Activated naive CD4-positive, alpha-beta T cell treated with anti-CD3 and anti-CD28 coated beads for 36 hours (primary cell): ENCODE data around the gene MYO18B. TPM values are rescaled to one million over a fixed set of nuclear protein-coding genes. Genes with fewer than 3 reads are reported as not detected.
"Not testable (repeated sequence)": the region's sequence is repeated elsewhere in the genome, so short reads cannot be mapped to it uniquely, and the experiment has no call there.

Experiments
- CTCF ChIA-PET: fragments of 350-600 bp; sonication (Branson Sonifier 250); formaldehyde crosslinking; loops from one replicate; lab custom pipeline; 2021; ENCODE audit warnings: antibody characterized with exemption; lab: Charles Lee
- DNase-seq: peaks from one replicate; pipeline ENCODE4 v3.0.0-alpha.2; 2020
- H3K27ac Mint-ChIP-seq: one replicate; pipeline ENCODE4 v1.8.0; 2021; ENCODE audit warnings: mild to moderate bottlenecking, mixed read lengths
- H3K27me3 Mint-ChIP-seq: one replicate; pipeline ENCODE4 v1.8.0; 2021; ENCODE audit warnings: low read depth, mixed read lengths
- H3K36me3 Mint-ChIP-seq: one replicate; pipeline ENCODE4 v1.8.0; 2021; ENCODE audit warnings: low read depth, mixed read lengths
- H3K4me1 Mint-ChIP-seq: one replicate; pipeline ENCODE4 v1.8.0; 2021; ENCODE audit warnings: low read depth, mixed read lengths
- H3K4me3 Mint-ChIP-seq: one replicate; pipeline ENCODE4 v1.8.0; 2021; ENCODE audit warnings: mild to moderate bottlenecking, moderate library complexity, mixed read lengths
- H3K9me3 Mint-ChIP-seq: one replicate; pipeline ENCODE4 v1.8.0; 2021; ENCODE audit warnings: mixed read lengths
- intact Hi-C: fragments of 100-400 bp; cut with micrococcal nuclease; formaldehyde crosslinking; loops from one replicate; pipeline ENCODE4 v1.15.1; 2023
- total RNA-seq, 2 experiments: library from RNA; stranded (reverse); gene quantifications; one replicate each; pipeline ENCODE4 v1.2.3, GENCODE V29; 2021

MYO18B gene
- total RNA-seq, 2 experiments from 2014 or later, result 0.14 to 0.17 TPM

GRCh38 chr22:25979968-25980367, 238.0 kb downstream of the MYO18B start:
- CTCF ChIA-PET, result no interaction called here
- Mint-ChIP-seq H3K9me3 (no peaks in the 10 kb centered on the region), H3K27me3 (no peaks in the 10 kb centered on the region), H3K27ac (no peak overlapping the region), H3K4me3 (no peak overlapping the region), H3K36me3 (no peaks in the 10 kb centered on the region), H3K4me1 (no peaks in the 10 kb centered on the region)
- intact Hi-C loops, result no loop called here
- DNase-seq, result no peak

GRCh38 chr22:25984911-25985310, 242.9 kb downstream of the MYO18B start:
- intact Hi-C loops, H3K27me3 Mint-ChIP-seq, H3K27ac Mint-ChIP-seq, CTCF ChIA-PET, H3K9me3 Mint-ChIP-seq, DNase-seq, H3K36me3 Mint-ChIP-seq, H3K4me3 Mint-ChIP-seq, H3K4me1 Mint-ChIP-seq: not testable (repeated sequence)

GRCh38 chr22:25987948-25988347, 246.0 kb downstream of the MYO18B start:
- peaks cover 3% of the 10 kb centered on the region for H3K27me3 Mint-ChIP-seq
- no peak overlapping the region for H3K27ac Mint-ChIP-seq
- intact Hi-C loops, result no loop called here
- H3K4me1 Mint-ChIP-seq, result peaks cover 6% of the 10 kb centered on the region
- H3K4me3 Mint-ChIP-seq, result no peak overlapping the region
- no peaks in the 10 kb centered on the region for H3K36me3 Mint-ChIP-seq
- DNase-seq, result peak; percentile 19
- H3K9me3 Mint-ChIP-seq, result no peaks in the 10 kb centered on the region
- CTCF ChIA-PET, result interaction anchor here (0.6 to 0.7 kb wide), 2 partner anchors 9 to 19 kb away, joined by 3 read pairs; no protein-coding TSS in a partner anchor

GRCh38 chr22:25990940-25991339, 249.0 kb downstream of the MYO18B start:
- CTCF ChIA-PET, result no interaction called here
- no peak for DNase-seq
- Mint-ChIP-seq H3K27ac (no peak overlapping the region), H3K4me3 (no peak overlapping the region), H3K4me1 (peaks cover 6% of the 10 kb centered on the region), H3K27me3 (peaks cover 3% of the 10 kb centered on the region), H3K9me3 (no peaks in the 10 kb centered on the region), H3K36me3 (no peaks in the 10 kb centered on the region)
- intact Hi-C loops, result no loop called here

GRCh38 chr22:25992331-25992730, 250.3 kb downstream of the MYO18B start:
- CTCF ChIA-PET, result no interaction called here
- Mint-ChIP-seq H3K36me3 (no peaks in the 10 kb centered on the region), H3K4me3 (no peak overlapping the region), H3K4me1 (peaks cover 6% of the 10 kb centered on the region), H3K27ac (no peak overlapping the region), H3K27me3 (no peaks in the 10 kb centered on the region), H3K9me3 (no peaks in the 10 kb centered on the region)
- no peak for DNase-seq
- intact Hi-C loops, result no loop called here

GRCh38 chr22:25996669-25997068, 254.7 kb downstream of the MYO18B start:
- Mint-ChIP-seq H3K27ac (no peak overlapping the region), H3K4me3 (no peak overlapping the region), H3K9me3 (no peaks in the 10 kb centered on the region), H3K4me1 (no peaks in the 10 kb centered on the region), H3K36me3 (no peaks in the 10 kb centered on the region), H3K27me3 (no peaks in the 10 kb centered on the region)
- intact Hi-C loops, result no loop called here
- DNase-seq, result no peak
- CTCF ChIA-PET, result no interaction called here

GRCh38 chr22:25997886-25998775, 256.1 kb downstream of the MYO18B start:
- H3K27me3 Mint-ChIP-seq, result no peaks in the 10 kb centered on the region
- H3K36me3 Mint-ChIP-seq, result no peaks in the 10 kb centered on the region
- CTCF ChIA-PET, result no interaction called here
- H3K4me3 Mint-ChIP-seq, result no peak overlapping the region
- H3K9me3 Mint-ChIP-seq, result no peaks in the 10 kb centered on the region
- intact Hi-C loops, result no loop called here
- H3K27ac Mint-ChIP-seq, result no peak overlapping the region
- no peak for DNase-seq
- no peaks in the 10 kb centered on the region for H3K4me1 Mint-ChIP-seq

- H3K36me3 Mint-ChIP-seq, result no peaks in the 10 kb centered on the region
- no peaks in the 10 kb centered on the region for H3K4me1 Mint-ChIP-seq
Observed at GRCh38 chr22:26002456-26002855, 260.5 kb downstream of the MYO18B start.

GRCh38 chr22:26004477-26004876, 262.5 kb downstream of the MYO18B start:
- no peak for DNase-seq
- H3K27me3 Mint-ChIP-seq, result peaks cover 3% of the 10 kb centered on the region
- peaks cover 9% of the 10 kb centered on the region for H3K9me3 Mint-ChIP-seq
- no peak overlapping the region for H3K4me3 Mint-ChIP-seq
- CTCF ChIA-PET, result no interaction called here
- no peaks in the 10 kb centered on the region for H3K36me3 Mint-ChIP-seq
- no peak overlapping the region for H3K27ac Mint-ChIP-seq
- intact Hi-C loops, result no loop called here
- H3K4me1 Mint-ChIP-seq, result no peaks in the 10 kb centered on the region

More at GRCh38 chr22:26002456-26002855, 260.5 kb downstream of the MYO18B start:
- peaks cover 9% of the 10 kb centered on the region for H3K9me3 Mint-ChIP-seq
- H3K27ac Mint-ChIP-seq, result no peak overlapping the region
- intact Hi-C loops, result no loop called here
- H3K4me3 Mint-ChIP-seq, result no peak overlapping the region
- no peak for DNase-seq
- CTCF ChIA-PET, result no interaction called here
- no peaks in the 10 kb centered on the region for H3K27me3 Mint-ChIP-seq

- Mint-ChIP-seq H3K36me3 (no peaks in the 10 kb centered on the region), H3K27me3 (peaks cover 3% of the 10 kb centered on the region), H3K27ac (no peak overlapping the region), H3K9me3 (peaks cover 9% of the 10 kb centered on the region), H3K4me3 (no peak overlapping the region), H3K4me1 (no peaks in the 10 kb centered on the region)
- intact Hi-C loops, result no loop called here
- CTCF ChIA-PET, result no interaction called here
- DNase-seq, result no peak
Observed at GRCh38 chr22:26008587-26008986, 266.6 kb downstream of the MYO18B start.

GRCh38 chr22:26016916-26017315, 274.9 kb downstream of the MYO18B start:
- Mint-ChIP-seq H3K4me1 (no peaks in the 10 kb centered on the region), H3K27ac (no peak overlapping the region), H3K4me3 (no peak overlapping the region), H3K27me3 (no peaks in the 10 kb centered on the region), H3K9me3 (no peaks in the 10 kb centered on the region), H3K36me3 (no peaks in the 10 kb centered on the region)
- CTCF ChIA-PET, result no interaction called here
- intact Hi-C loops, result no loop called here
- DNase-seq, result no peak

GRCh38 chr22:26017932-26018331, 275.9 kb downstream of the MYO18B start:
- no peak overlapping the region for H3K4me3 Mint-ChIP-seq
- CTCF ChIA-PET, result interaction anchor here (0.7 to 0.8 kb wide), 2 partner anchors 71 to 154 kb away, joined by 3 read pairs; no protein-coding TSS in a partner anchor
- intact Hi-C loops, result no loop called here
- no peaks in the 10 kb centered on the region for H3K27me3 Mint-ChIP-seq
- no peak overlapping the region for H3K27ac Mint-ChIP-seq
- H3K36me3 Mint-ChIP-seq, result no peaks in the 10 kb centered on the region
- H3K4me1 Mint-ChIP-seq, result no peaks in the 10 kb centered on the region
- no peaks in the 10 kb centered on the region for H3K9me3 Mint-ChIP-seq
- DNase-seq, result no peak

GRCh38 chr22:26019596-26019995, 277.6 kb downstream of the MYO18B start:
- no peaks in the 10 kb centered on the region for H3K27me3 Mint-ChIP-seq
- H3K4me3 Mint-ChIP-seq, result no peak overlapping the region
- no peaks in the 10 kb centered on the region for H3K4me1 Mint-ChIP-seq
- no peaks in the 10 kb centered on the region for H3K36me3 Mint-ChIP-seq
- no peak for DNase-seq
- CTCF ChIA-PET, result no interaction called here
- intact Hi-C loops, result no loop called here
- no peaks in the 10 kb centered on the region for H3K9me3 Mint-ChIP-seq
- no peak overlapping the region for H3K27ac Mint-ChIP-seq
